GM12891 (cell line): ENCODE results near the gene PTPRN2.

Source experiments
- POLR2A ChIP-seq: IDR thresholded peaks from 2 replicates; pipeline ENCODE4 v1.6.1; 2011; ENCODE audit warnings: low read depth, low read length, control low read depth
- POLR2AphosphoS5 ChIP-seq: IDR thresholded peaks from 2 replicates; pipeline ENCODE4 v1.6.1; 2011; ENCODE audit warnings: low read depth, low read length, control low read depth
- POU2F2 ChIP-seq: IDR thresholded peaks from 2 replicates; pipeline ENCODE4 v1.6.1; 2011; ENCODE audit warnings: low read depth, mild to moderate bottlenecking, control low read depth, low read length, moderate library complexity
- TAF1 ChIP-seq: IDR thresholded peaks from 2 replicates; pipeline ENCODE4 v1.6.1; 2011; ENCODE audit warnings: low read depth, low read length, control low read depth

DNA sequence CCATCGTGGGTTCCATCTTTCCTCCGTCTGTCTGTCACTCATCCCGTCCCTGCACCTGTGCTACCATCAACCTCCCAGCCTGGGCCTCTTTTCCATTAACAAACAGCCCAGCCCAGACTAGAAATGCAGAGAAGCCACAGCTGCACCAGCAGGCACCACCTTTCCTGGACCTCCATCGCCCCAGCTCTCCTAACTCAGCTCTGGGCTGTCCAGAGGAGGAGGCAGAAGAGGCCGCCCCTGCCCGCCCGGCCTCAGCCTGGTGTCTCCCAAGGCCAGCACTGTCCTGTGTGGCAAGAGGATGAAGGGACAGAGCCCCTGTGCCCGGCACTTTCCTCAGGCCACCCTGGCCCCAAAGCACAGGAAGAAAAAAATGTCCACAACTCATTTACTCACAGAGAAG, 225.6 kb downstream of the PTPRN2 start:
- TF ChIP-seq POLR2A, result no peak
- no peak for TF ChIP-seq TAF1
- no peak for TF ChIP-seq POLR2AphosphoS5
- TF ChIP-seq POU2F2, result no peak
